K562 (cell line): ENCODE data around the gene CYP2B6. TPM values are rescaled to one million over a fixed set of nuclear protein-coding genes. Genes with fewer than 3 reads are reported as not detected.

Experiments
- ATAC-seq: fragments of 200-7000 bp; cut with Tn5 transposase; 3 replicates; pipeline ENCODE4 v1.9.1; 2020; ENCODE audit warnings: moderate library complexity
- BruUV-seq: library from RNA; stranded (reverse); fragments of 400-500 nt; replicated peaks from 2 replicates; lab custom pipeline; 2021; lab: Mats Ljungman, UMichigan
- CTCF ChIA-PET: fragments of 300-600 bp; formaldehyde crosslinking; extraction: SDS; loops from one replicate; lab custom pipeline; 2021; ENCODE audit warnings: low intra/inter-chr PET ratio; lab: Yijun Ruan, JAX
- POLR2A ChIA-PET: fragments of 300-600, 350-650 bp; sonication (Branson Sonifier 250); formaldehyde crosslinking; extraction: SDS; loops from one replicate; lab custom pipeline; 2021; ENCODE audit warnings: antibody characterized with exemption, inconsistent platforms; lab: Yijun Ruan, JAX
- DNase-seq, 4 experiments: peaks; one replicate each; pipeline versions ENCODE4 v3.0.0 to v3.0.0-alpha.2; 2011 to 2018; ENCODE audit warnings: low spot score in 3 of 4, mixed read lengths in 3 of 4; ENCODE audit errors: extremely low read depth in 1 of 4
- FAIRE-seq: peaks from 2 replicates; lab custom pipeline; 2011; peaks lifted over from hg19 to GRCh38; lab: Jason Lieb, UNC
- H2AFZ ChIP-seq: 2 replicates; pipeline ENCODE4 v1.6.0; 2011; ENCODE audit warnings: low read depth, low read length, control low read depth, inconsistent platforms
- H3K27ac ChIP-seq: fragments of 200-600 bp; 3 replicates; pipeline ENCODE4 v1.8.0; 2011; ENCODE audit warnings: low read depth, mild to moderate bottlenecking, control low read depth, inconsistent platforms, low read length, moderate library complexity, mixed read lengths; ENCODE audit errors: extremely low read depth
- H3K27me3 ChIP-seq, 2 experiments: fragments of 300-600 bp in 1 of 2; 2 replicates in 1 of 2; 3 replicates in 1 of 2; pipeline versions ENCODE4 v1.6.0 to v1.8.0; 2011; ENCODE audit warnings: inconsistent platforms in 2 of 2, low read length in 2 of 2, mild to moderate bottlenecking in 1 of 2, mixed read lengths in 1 of 2, moderate library complexity in 1 of 2; ENCODE audit not compliant: control insufficient read depth in 2 of 2, insufficient read depth in 2 of 2
- H3K36me3 ChIP-seq: fragments of 300-600 bp; 3 replicates; pipeline ENCODE4 v1.8.0; 2011; ENCODE audit warnings: mild to moderate bottlenecking, low read length, inconsistent platforms; ENCODE audit not compliant: control insufficient read depth, insufficient read depth
- H3K4me1 ChIP-seq, 2 experiments: fragments of 200-600 bp in 1 of 2; replicated peaks in 1 of 2; 2 replicates in 1 of 2; 3 replicates in 1 of 2; pipeline versions ENCODE4 v1.5.1 to v1.8.0; 2011; ENCODE audit warnings: inconsistent platforms in 2 of 2, low read length in 2 of 2, mild to moderate bottlenecking in 1 of 2, mixed read lengths in 1 of 2, moderate library complexity in 1 of 2; ENCODE audit not compliant: control insufficient read depth in 2 of 2, insufficient read depth in 2 of 2
- H3K4me2 ChIP-seq: 2 replicates; pipeline ENCODE4 v1.6.1; 2011; ENCODE audit warnings: low read length, control low read depth, inconsistent platforms, mixed read lengths; ENCODE audit not compliant: insufficient read depth
- H3K4me3 ChIP-seq: fragments of 200-600 bp; sonication (generic), shearing (Covaris generic); 2 replicates; pipeline ENCODE4 v1.5.1; 2016; ENCODE audit warnings: control low read depth, inconsistent platforms
- H3K79me2 ChIP-seq: fragments of 200-600 bp; 3 replicates; pipeline ENCODE4 v1.8.0; 2011; ENCODE audit warnings: low read length, inconsistent platforms; ENCODE audit not compliant: control insufficient read depth, insufficient read depth
- H3K9ac ChIP-seq, 2 experiments: 2 replicates each; pipeline versions ENCODE4 v1.6.0 to v1.6.1; 2011; ENCODE audit warnings: low read depth in 2 of 2, low read length in 2 of 2, control low read depth in 1 of 2, inconsistent platforms in 1 of 2, mild to moderate bottlenecking in 1 of 2, mixed read lengths in 1 of 2; ENCODE audit not compliant: insufficient read depth in 1 of 2
- H3K9me1 ChIP-seq: one replicate; pipeline ENCODE4 v1.6.0; 2011; ENCODE audit warnings: inconsistent platforms, mild to moderate bottlenecking, low read length, moderate library complexity; ENCODE audit not compliant: control insufficient read depth, insufficient read depth
- H3K9me3 ChIP-seq: replicated peaks from 2 replicates; pipeline ENCODE4 v1.5.1; 2011; ENCODE audit warnings: low read depth, low read length, inconsistent platforms; ENCODE audit not compliant: control insufficient read depth, insufficient read depth
- H4K20me1 ChIP-seq: replicated peaks from 2 replicates; pipeline ENCODE4 v1.6.1; 2011; ENCODE audit warnings: low read length, inconsistent platforms, mixed read lengths; ENCODE audit not compliant: control insufficient read depth, insufficient read depth
- CBX1 ChIP-seq: sonication (generic); IDR thresholded peaks from 2 replicates; pipeline ENCODE4 v1.6.1; 2016; ENCODE audit warnings: antibody characterized with exemption, low read depth, mild to moderate bottlenecking
- CBX3 ChIP-seq, 2 experiments: IDR thresholded peaks; 1 replicate in 1 of 2; 2 replicates in 1 of 2; pipeline ENCODE4 v1.6.1; 2012; ENCODE audit warnings: inconsistent platforms in 2 of 2, low read length in 2 of 2, borderline replicate concordance in 1 of 2, control low read depth in 1 of 2
- E2F6 ChIP-seq, 2 experiments: IDR thresholded peaks; 2 replicates each; pipeline ENCODE4 v1.6.1; 2011; ENCODE audit warnings: borderline replicate concordance in 1 of 2, control low read depth in 1 of 2, low read depth in 1 of 2, low read length in 1 of 2, mild to moderate bottlenecking in 1 of 2, mixed read lengths in 1 of 2, moderate library complexity in 1 of 2; ENCODE audit not compliant: insufficient read depth in 1 of 2, insufficient read length in 1 of 2, poor library complexity in 1 of 2, severe bottlenecking in 1 of 2; ENCODE audit errors: extremely low read depth in 1 of 2
- GABPB2 ChIP-seq: fragments of 250-450 bp; sonication (Bioruptor Pico); conservative IDR thresholded peaks from 2 replicates; pipeline ENCODE4 v1.5.1; 2021; ENCODE audit warnings: mild to moderate bottlenecking
- MYBL2 ChIP-seq, 2 experiments: fragments of 450-650 bp in 1 of 2; sonication (generic) in 1 of 2; formaldehyde crosslinking in 1 of 2; IDR thresholded peaks; 2 replicates each; pipeline versions ENCODE4 v1.6.1 to v1.8.1; 2017 to 2022; ENCODE audit warnings: borderline replicate concordance in 1 of 2, inconsistent platforms in 1 of 2, low read depth in 1 of 2, mild to moderate bottlenecking in 1 of 2, missing genetic modification reagents in 1 of 2, moderate library complexity in 1 of 2
- SMARCA4 ChIP-seq: fragments of 450-650 bp; IDR thresholded peaks from 2 replicates; pipeline ENCODE4 v1.6.1; 2016
- THRAP3 ChIP-seq: fragments of 450-650 bp; IDR thresholded peaks from 2 replicates; pipeline ENCODE4 v1.6.1; 2016; ENCODE audit warnings: mild to moderate bottlenecking, inconsistent platforms, borderline replicate concordance
- ZNF586 ChIP-seq: fragments of 450-650 bp; formaldehyde crosslinking; conservative IDR thresholded peaks from 2 replicates; pipeline ENCODE4 v1.4.0; 2020; ENCODE audit warnings: mild to moderate bottlenecking, moderate library complexity
- WGBS: fragments of 100-300 bp; shearing (Covaris generic); methylation state at CpG from one replicate; pipeline ENCODE4 v1.1.6; 2016; ENCODE audit warnings: low coverage, mixed read lengths; ENCODE audit not compliant: insufficient coverage; ENCODE audit errors: missing lambda C conversion rate; 5-methylcytosine and 5-hydroxymethylcytosine counted together
- in situ Hi-C: fragments of 300-500 bp; cut with MboI; formaldehyde crosslinking; loops from 4 replicates; pipeline ENCODE4 v1.15.0; 2018; ENCODE audit warnings: inconsistent platforms, mixed read lengths
- intact Hi-C: fragments of 100-400 bp; cut with micrococcal nuclease; formaldehyde crosslinking; loops from 2 replicates; pipeline ENCODE4 v1.14.2; 2022
- polyA plus RNA-seq, 8 experiments: library from polyadenylated mRNA; depleted of rRNA in 4 of 8; stranded (reverse) in 5 of 8; unstranded in 3 of 8; fragments of >200 nt; fragmentation: Nextera tagmentation in 2 of 8; fragmentation: Illumina TruSeq in 1 of 8; extraction: Ambion mirVana in 2 of 8; extraction: Trizol in 1 of 8; gene quantifications; 2 replicates each; pipeline versions ENCODE4 v1.2.1 to v1.2.3, GENCODE V29; 2011 to 2014; ENCODE audit warnings: inconsistent platforms in 1 of 8, missing spikeins in 1 of 8
- total RNA-seq, 7 experiments: library from RNA; depleted of rRNA in 6 of 7; stranded (reverse); fragments of >200 nt in 6 of 7; fragmentation: Illumina TruSeq in 2 of 7; extraction: Trizol in 2 of 7; gene quantifications; 2 replicates each; pipeline versions ENCODE4 v1.2.1 to v1.2.3, GENCODE V29; 2011 to 2021; ENCODE audit warnings: low replicate concordance in 1 of 7
- TF ChIP-seq, protein P1 (sequence below): IDR thresholded peaks from 2 replicates; pipeline ENCODE4 v1.6.1; 2016; ENCODE audit warnings: missing genetic modification characterization, missing compliant biosample characterization
- TF ChIP-seq, protein P2 (sequence below): sonication (generic); formaldehyde crosslinking; IDR thresholded peaks from 2 replicates; pipeline ENCODE4 v1.8.0; 2023; ENCODE audit warnings: mild to moderate bottlenecking, missing genetic modification reagents

CYP2B6 gene
- total and polyA plus RNA-seq, 9 of the 15 experiments (the other 6 are each of a cell fraction or from before 2014, with no cell fraction given), result 0.04 TPM; not detected in 8

GRCh38 chr19:41023193-41023592, 32.1 kb downstream of the CYP2B6 start (continued):
- TF ChIP-seq E2F6 (IDR thresholded peaks at IDR 0.05; ENCODE audit: borderline replicate concordance in 1 of 2, extremely low read depth in 1 of 2, insufficient read depth in 1 of 2, insufficient read length in 1 of 2, low read depth in 1 of 2, low read length in 1 of 2, poor library complexity in 1 of 2, severe bottlenecking in 1 of 2), result no peak

- Histone ChIP-seq H3K27ac (no peak overlapping the region), H4K20me1 (no peaks in the 10 kb centered on the region), H3K9me1 (no peaks in the 10 kb centered on the region), H3K9me3 (no peaks in the 10 kb centered on the region), H3K4me2 (no peak overlapping the region), H3K36me3 (no peaks in the 10 kb centered on the region), H2AFZ (no peak overlapping the region), H3K4me1 (0 out of 5 replicates have a peak, but pooled peaks cover 0 to 3% of the 10 kb centered on the region in 2 experiments), H3K79me2 (no peaks in the 10 kb centered on the region), H3K4me3 (no peak overlapping the region), H3K27me3 (peaks cover 9 to 39% of the 10 kb centered on the region in 2 experiments; a peak in 4 of 5 replicates), H3K9ac (no peak overlapping the region)
- intact Hi-C loops (no loop called here), in situ Hi-C loops (no loop called here)
- WGBS, result 2% methylated on average over 8 of the region's 9 CpGs
- ChIA-PET CTCF (no interaction called here), POLR2A (interaction anchor here (1.0 kb wide), 1 partner anchor 8 kb away, joined by 3 read pairs; no protein-coding TSS in a partner anchor)
- DNase-seq (no peak), FAIRE-seq (no peak), ATAC-seq (no peak)
- BruUV-seq, result no TSS peak
- TF ChIP-seq GABPB2 (no peak), SMARCA4 (no peak), THRAP3 (no peak), MYBL2 (IDR thresholded peaks at IDR 0.05; ENCODE audit: low read depth) (no peak), MYBL2 (CRISPR knock-in tag; IDR thresholded peaks at IDR 0.05; ENCODE audit: borderline replicate concordance) (no peak), ZNF586 (no peak), CBX3 (IDR thresholded peaks at IDR 0.05; ENCODE audit: borderline replicate concordance in 1 of 2, low read length in 2 of 2) (no peak), CBX1 (no peak)
- TF ChIP-seq, protein P1, sequence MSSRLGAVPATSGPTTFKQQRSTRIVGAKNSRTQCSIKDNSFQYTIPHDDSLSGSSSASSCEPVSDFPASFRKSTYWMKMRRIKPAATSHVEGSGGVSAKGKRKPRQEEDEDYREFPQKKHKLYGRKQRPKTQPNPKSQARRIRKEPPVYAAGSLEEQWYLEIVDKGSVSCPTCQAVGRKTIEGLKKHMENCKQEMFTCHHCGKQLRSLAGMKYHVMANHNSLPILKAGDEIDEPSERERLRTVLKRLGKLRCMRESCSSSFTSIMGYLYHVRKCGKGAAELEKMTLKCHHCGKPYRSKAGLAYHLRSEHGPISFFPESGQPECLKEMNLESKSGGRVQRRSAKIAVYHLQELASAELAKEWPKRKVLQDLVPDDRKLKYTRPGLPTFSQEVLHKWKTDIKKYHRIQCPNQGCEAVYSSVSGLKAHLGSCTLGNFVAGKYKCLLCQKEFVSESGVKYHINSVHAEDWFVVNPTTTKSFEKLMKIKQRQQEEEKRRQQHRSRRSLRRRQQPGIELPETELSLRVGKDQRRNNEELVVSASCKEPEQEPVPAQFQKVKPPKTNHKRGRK (tag), result no peak
- TF ChIP-seq, protein P2, sequence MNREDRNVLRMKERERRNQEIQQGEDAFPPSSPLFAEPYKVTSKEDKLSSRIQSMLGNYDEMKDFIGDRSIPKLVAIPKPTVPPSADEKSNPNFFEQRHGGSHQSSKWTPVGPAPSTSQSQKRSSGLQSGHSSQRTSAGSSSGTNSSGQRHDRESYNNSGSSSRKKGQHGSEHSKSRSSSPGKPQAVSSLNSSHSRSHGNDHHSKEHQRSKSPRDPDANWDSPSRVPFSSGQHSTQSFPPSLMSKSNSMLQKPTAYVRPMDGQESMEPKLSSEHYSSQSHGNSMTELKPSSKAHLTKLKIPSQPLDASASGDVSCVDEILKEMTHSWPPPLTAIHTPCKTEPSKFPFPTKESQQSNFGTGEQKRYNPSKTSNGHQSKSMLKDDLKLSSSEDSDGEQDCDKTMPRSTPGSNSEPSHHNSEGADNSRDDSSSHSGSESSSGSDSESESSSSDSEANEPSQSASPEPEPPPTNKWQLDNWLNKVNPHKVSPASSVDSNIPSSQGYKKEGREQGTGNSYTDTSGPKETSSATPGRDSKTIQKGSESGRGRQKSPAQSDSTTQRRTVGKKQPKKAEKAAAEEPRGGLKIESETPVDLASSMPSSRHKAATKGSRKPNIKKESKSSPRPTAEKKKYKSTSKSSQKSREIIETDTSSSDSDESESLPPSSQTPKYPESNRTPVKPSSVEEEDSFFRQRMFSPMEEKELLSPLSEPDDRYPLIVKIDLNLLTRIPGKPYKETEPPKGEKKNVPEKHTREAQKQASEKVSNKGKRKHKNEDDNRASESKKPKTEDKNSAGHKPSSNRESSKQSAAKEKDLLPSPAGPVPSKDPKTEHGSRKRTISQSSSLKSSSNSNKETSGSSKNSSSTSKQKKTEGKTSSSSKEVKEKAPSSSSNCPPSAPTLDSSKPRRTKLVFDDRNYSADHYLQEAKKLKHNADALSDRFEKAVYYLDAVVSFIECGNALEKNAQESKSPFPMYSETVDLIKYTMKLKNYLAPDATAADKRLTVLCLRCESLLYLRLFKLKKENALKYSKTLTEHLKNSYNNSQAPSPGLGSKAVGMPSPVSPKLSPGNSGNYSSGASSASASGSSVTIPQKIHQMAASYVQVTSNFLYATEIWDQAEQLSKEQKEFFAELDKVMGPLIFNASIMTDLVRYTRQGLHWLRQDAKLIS (CRISPR knock-in tag), result no peak
These were observed 34.3 kb downstream of the CYP2B6 start for GRCh38 chr19:41025411-41025810.
